Left kidney (tissue), 2 donors: ENCODE results near the gene CLDND2. TPM values are rescaled to one million over a fixed set of nuclear protein-coding genes. Genes with fewer than 3 reads are reported as not detected.
A peak's percentile ranks its signal among the peaks of the same experiment; 100 is the strongest.

Experiments used
- DNase-seq: peaks from one replicate; pipeline ENCODE4 v3.0.0-alpha.2; 2013
- polyA plus RNA-seq: library from polyadenylated mRNA; unstranded; fragments of 120-200 nt; gene quantifications from one replicate; pipeline ENCODE4 v1.2.1, GENCODE V29; 2013; ENCODE audit not compliant: insufficient read length

CLDND2 gene
- polyA plus RNA-seq, 1 donor = 1.0 TPM

DNA sequence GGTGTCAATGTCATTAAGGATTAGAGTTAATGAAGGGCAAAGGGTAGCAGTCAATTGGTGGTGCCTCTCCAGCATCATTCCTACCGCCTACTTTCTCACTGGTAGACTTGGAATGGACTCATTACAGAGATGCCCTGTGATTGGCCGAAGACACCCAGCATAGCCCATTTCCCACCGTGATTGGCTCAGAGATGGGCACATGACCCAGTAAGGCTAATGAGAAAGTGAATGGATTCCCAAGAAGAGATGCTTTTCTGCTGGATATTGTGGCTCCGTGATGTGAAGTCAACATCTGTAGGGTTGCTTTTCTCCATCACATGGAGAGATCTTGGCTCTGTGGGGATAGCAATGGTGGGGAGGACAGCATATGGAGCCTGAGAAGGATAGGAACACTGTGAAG, 38.4 kb downstream of the CLDND2 start:
- DNase-seq = no peak

DNA sequence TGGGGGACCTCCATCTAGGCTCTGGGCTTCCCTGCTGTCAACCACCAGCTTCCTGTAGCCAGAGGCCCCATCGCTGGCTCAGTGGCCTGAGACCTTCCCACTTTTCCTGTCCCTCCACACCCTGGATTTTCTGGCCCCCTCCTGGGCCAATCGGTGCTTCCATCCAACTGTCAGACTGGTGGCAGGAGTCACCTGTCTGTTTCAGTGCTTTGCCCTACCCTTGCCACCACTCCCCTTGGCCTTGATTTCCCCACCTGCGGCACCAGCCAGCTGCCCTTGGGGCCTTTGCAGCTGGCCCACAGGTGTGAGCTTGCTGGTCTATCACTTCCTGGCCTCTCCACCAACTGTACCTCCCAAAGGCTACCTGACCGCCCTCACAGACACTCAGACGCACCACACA, 39.4 kb downstream of the CLDND2 start:
- DNase-seq = no peak

DNA sequence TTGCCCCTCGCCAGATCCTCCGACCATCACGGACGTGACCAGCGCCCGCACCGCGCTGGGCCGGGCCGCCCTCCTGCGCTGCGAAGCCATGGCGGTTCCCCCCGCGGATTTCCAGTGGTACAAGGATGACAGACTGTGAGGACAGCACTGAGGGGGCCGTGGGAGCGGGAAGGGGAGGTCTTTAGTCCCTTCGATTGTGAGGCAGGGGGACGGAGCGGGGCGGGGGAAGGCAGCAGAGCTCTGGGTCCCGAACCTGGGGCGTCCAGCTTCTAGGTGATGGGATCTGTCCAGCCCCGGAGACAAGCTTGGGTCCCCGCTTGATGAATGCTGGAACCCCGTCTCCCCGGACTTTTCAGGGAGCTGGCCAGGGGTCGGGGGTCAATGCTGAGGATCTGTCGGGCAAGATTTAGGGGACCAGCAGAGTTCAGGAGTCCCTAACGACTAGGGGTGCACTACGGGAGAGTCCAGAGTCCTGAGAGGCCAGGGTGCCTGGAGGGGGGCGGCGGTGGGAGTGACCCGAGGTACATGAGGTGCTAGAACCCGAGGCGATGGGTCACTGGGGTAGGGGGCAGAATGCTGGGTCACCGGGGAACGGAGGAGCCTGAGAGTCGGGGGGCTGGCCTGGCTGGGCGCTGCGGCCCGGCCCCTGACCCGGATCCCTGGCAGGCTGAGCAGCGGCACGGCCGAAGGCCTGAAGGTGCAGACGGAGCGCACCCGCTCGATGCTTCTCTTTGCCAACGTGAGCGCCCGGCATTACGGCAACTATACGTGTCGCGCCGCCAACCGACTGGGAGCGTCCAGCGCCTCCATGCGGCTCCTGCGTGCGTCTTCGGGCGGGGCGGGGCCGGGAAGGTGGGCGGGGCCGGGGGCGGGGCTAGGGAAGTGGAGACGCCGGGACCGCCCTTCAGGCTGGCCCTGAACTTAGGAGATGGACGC, 41.5 kb downstream of the CLDND2 start:
- DNase-seq = peak; percentile 51

DNA sequence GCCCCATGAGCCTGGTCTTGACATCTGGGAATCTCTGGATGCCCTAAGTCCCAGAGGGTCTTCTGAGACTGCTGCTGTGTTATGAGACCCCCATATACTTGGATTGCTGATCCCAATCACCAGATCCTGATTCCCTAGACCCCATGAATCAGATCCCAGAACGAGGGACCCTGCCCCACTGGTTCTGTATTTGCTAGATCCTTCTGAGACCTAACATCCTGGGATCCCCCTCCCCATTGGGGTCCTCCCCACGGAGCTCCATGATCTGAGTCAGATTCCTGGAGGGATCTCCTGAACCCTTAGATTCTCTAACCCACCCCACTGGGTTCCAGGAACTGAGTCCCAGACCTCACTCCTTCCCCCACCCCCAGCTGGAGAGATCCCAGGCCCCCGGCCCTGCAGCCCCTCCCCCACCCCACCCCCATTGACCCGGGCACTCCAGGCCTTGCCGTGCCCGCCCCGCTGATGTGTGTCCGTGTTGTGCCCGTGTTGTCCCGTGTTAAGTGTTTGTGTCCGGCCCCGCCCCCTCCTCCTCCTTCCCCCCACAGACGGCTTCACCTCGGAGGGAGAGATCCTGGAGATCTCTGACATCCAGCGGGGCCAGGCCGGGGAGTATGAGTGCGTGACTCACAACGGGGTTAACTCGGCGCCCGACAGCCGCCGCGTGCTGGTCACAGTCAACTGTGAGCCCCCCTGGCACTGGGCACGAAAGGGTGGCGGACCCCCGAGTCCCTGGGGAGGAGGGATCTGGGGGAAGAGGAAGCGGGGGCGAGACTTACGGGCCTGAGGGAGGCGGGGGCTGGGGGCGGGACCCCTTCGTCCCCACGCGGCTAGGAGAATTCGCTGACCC, 42.4 kb downstream of the CLDND2 start:
- DNase-seq = no peak

DNA sequence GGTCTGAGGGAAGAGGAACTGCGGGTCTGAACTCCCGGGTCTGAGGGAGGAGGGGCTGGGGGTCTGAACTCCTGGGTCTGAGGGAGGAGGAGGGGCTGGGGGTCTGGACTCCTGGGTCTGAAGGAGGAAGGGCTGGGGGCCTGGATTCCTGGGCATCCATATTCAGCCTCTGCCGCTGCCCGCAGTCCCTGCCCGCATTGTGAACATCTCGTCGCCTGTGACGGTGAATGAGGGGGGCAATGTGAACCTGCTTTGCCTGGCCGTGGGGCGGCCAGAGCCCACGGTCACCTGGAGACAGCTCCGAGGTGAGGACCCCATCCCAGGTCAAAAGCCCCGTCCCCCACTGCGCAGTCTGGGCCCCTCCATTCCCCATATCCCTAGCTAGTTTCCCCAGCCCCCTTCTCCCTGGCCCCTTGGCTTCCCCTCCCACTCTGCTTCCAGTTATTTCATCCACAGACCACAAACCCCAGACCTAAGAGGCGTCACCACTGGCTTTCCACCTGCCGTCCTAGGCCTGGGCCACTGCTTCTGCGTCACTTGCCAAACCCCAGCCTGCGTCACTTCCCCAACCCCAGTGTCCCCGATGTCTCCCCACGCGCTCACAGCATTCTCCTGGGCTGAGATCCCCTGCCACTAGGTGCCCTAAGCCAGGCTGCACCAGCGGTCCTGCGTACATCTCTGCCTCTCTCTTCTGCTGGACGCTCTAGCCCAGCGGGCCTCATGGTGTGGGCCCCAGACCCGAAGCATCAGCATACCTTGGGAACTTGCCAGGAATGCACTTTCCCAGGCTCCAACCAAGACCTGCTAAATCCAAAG, 43.4 kb downstream of the CLDND2 start:
- DNase-seq = no peak

DNA sequence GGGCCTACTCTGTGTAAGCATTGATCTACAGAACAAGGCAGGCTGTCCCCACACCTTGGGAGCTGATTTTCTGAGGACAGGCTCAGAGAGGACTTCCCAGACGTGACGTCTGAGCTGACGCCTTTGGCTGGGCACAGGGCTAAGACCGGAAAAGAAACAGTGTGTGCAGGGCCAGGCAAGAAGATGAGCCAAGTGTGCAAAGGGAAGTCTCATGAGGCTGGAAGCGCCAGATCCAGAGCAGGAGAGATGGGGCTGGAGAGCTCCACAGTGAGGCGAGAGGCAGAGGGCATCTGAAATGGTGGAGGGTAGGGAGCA, 44.7 kb downstream of the CLDND2 start:
- DNase-seq = no peak

DNA sequence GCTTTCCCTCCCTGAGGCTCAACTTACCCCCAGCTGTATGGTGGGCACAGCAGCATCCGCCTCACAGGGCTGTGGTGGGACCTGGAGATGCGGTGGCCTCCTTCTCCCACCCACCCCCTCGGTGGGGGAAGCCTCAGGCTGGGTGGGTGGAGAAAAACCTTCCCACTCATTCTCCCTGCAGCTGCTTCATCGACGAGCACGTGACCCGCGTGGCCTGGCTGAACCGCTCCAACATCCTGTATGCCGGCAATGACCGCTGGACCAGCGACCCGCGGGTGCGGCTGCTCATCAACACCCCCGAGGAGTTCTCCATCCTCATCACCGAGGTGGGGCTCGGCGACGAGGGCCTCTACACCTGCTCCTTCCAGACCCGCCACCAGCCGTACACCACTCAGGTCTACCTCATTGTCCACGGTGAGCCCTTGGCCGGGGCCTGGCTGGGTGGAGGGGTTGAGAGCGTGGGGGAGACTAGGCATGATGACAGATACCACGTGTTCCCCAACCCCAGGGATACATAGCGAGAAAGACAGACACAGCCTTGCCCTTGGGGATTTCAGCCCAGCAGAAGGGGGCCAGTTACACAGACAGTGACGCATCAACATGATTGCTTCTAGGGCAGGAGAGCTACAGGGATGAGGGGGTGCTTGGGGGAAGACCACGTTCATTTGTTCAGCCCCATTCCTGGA, 45.2 kb downstream of the CLDND2 start:
- DNase-seq = no peak

DNA sequence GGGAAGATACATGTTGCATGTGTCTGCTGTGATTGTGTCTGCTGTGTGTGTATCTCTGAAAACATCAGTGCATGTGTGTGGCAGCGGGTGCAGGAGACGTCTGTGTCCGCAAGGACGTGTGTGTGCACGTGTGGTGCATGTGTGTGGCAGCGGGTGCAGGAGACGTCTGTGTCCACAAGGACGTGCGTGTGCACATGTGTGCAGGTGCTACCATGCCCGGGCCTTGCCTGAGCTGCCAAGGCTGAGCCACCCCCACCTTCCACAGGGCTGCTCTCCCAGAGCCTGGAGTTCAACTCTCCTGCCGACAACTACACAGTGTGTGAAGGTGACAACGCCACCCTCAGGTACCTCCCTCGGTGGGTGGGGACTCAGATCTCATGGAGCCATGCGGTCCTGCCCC, 47.0 kb downstream of the CLDND2 start:
- DNase-seq = no peak

DNA sequence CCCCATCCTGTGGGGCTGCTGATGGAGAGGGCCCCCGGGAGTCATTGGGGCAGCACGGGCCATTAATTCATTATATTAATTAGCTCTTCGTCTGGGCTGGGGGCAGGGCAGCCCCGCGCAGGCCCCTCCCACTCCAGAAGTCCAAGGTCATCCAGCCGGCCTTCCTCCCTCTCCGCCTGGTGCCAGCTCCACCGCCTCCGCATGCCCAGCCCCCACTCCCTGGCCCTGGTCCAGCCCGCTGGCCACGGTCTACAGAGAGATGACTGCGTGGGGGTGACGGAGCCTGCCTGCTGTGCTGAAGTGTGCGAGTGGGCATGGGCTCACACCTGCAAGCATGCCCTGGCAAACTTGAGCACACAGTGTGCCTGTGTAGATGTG, 48.5 kb downstream of the CLDND2 start:
- peak; percentile 71 for DNase-seq

DNA sequence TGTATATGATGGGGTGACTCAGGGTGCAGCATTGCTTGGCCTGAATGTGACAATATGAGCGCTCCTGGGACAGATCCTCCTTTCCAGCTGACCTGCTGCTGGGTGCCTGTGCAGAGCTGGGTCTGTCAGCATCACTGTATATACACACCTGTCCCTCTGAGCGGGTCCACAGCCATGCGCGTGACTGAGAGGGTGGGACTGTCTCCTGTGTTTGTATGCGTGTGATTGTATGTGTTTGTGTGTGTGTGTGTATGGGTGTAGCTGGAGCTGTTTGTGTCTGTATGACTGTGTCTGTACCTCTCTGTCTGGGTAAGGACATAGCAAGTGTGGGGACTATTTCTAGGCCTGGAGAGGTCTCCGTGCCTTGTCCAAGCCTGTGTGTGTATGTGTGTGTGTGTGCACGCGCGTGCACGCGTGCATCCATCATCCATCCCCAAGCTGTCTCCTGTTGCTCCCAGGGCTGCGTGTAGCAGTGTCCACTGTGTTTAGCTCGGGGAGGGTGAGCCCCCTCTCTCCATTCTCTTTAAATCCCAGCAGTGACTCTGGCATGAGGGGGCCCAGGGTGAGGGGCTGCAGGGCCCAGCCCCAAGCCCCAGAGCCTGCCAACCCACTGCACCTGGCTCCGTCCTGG, 49.0 kb downstream of the CLDND2 start:
- no peak for DNase-seq

DNA sequence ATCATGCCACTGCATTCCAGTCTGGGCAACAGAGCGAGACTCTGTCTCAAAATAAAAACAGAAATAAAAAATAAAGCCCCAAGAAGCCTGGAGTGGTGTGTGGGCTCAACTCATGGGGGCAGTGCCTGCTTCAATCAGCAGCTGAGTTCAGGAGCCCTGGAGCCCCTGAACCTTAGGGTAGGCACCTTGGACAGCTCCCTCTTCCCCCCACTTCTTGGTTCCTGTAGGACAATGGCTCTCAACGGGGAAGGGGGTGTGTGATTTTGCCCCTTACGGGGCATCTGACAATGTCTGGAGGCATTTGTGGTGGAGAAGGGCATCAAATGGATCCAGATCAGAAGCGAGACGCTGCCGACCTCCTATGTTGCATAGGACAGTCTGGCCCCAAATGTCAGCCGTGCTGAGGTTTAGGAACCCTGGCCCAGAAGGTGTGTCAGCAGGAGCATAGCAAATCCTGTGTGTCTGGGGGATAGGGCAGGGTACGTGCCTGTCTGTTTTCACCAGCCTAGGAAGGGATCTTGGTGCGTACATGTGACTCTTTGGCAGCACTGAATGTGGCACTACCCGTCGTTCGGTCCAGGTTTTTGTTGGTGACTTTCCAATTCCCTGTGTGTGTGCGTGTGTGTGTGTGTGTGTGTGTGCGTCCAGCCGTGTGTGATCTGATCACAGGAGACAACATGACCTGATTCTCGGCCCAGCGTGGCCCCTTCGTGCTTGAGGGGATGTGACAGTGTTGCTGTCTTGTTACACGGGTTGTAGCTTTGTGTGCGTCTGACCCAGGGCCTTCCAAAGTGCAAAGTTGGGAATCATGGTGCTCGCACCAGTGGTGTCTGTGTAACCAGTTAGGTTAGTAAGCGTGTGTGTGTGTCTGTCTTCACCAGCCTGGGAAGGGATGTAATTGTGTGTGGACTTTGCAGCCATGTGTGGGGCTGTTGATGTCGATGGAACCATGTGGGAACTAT, 49.8 kb downstream of the CLDND2 start:
- DNase-seq = no peak

DNA sequence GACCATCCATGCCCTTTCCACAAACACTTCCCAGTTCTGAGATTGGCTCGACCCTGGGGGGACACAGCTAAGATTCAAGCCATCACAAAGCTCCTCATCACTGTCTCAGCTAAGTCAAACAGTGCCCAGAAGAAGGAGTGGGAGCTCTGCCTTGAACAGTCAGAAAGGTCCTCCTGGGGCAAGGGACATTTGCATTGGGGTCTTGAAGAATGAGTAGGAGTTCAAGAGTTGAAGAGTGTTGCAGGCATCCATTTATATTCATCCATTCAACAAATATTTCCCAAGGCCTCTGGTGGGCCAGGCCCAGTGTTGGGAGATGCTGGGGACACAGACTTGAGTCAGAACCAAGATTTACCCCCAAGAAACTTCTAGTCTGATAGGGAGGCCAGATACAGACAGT, 50.8 kb downstream of the CLDND2 start:
- no peak for DNase-seq

DNA sequence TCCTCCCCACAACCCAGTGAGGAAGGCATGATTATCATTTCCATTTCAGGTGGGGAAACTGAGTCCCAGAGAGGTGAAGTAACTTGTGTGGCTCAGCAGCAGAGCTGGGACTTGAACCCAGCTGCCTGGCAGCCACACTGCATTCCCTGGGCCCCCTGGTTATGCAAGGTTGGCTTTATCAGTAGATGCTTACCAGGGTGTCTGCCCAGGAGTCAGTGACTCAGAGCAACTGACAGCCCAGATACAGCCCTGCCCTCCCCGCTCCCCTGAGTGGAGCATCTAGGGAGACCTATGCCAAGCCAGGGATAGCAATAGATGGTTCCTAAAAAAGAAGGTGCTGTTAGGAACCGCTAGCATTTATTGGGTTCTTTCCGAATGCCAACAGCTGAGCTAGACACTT, 51.4 kb downstream of the CLDND2 start:
- DNase-seq = no peak

Other genes starting within 250 kb of the CLDND2 start
- 1.4 TPM for gene SIGLEC9, start 244.1 kb downstream of the CLDND2 start, polyA plus RNA-seq
- gene SIGLEC7, start 226.7 kb downstream of the CLDND2 start, polyA plus RNA-seq = not detected
- 3.0 TPM for gene CD33, start 143.9 kb downstream of the CLDND2 start, polyA plus RNA-seq
- gene SIGLECL1, start 117.9 kb downstream of the CLDND2 start, polyA plus RNA-seq = not detected
- 3.0 TPM for gene IGLON5, start 57.4 kb downstream of the CLDND2 start, polyA plus RNA-seq
- gene VSIG10L, start 26.9 kb downstream of the CLDND2 start, polyA plus RNA-seq = 4.6 TPM
- 120 TPM for gene ETFB, start 2.6 kb downstream of the CLDND2 start, polyA plus RNA-seq
- 1.3 TPM for gene NKG7, start 3.7 kb upstream of the CLDND2 start, polyA plus RNA-seq
- 0.18 TPM for gene LIM2, start 19.0 kb upstream of the CLDND2 start, polyA plus RNA-seq
- gene C19orf84, start 21.6 kb upstream of the CLDND2 start, polyA plus RNA-seq = 0.32 TPM
- gene SIGLEC10, start 48.6 kb upstream of the CLDND2 start, polyA plus RNA-seq = 1.6 TPM
- gene SIGLEC8, start 89.5 kb upstream of the CLDND2 start, polyA plus RNA-seq = 0.07 TPM
- gene CEACAM18, start 109.5 kb upstream of the CLDND2 start, polyA plus RNA-seq = not detected
- gene SIGLEC12, start 132.8 kb upstream of the CLDND2 start, polyA plus RNA-seq = 0.10 TPM
- gene SIGLEC6, start 162.7 kb upstream of the CLDND2 start, polyA plus RNA-seq = not detected
- gene ZNF175, start 202.3 kb upstream of the CLDND2 start, polyA plus RNA-seq = 22.3 TPM